Lower leg skin (tissue), 3 donors: ENCODE measurements around the gene UQCRHL.
"Not testable (repeated sequence)": the region's sequence is repeated elsewhere in the genome, so short reads cannot be mapped to it uniquely, and the experiment has no call there.

Source experiments
- CTCF ChIP-seq, 3 donors: fragments of 450-650 bp; IDR thresholded peaks; one replicate each; pipeline ENCODE4 v1.5.1; 2016; ENCODE audit warnings: antibody characterized with exemption in 3 of 3, mild to moderate bottlenecking in 3 of 3, moderate library complexity in 2 of 3
- POLR2A ChIP-seq, 2 donors: fragments of 450-650 bp; IDR thresholded peaks; one replicate each; pipeline ENCODE4 v1.6.1; 2016 to 2017; ENCODE audit warnings: antibody characterized with exemption in 2 of 2, mild to moderate bottlenecking in 1 of 2, moderate library complexity in 1 of 2

DNA sequence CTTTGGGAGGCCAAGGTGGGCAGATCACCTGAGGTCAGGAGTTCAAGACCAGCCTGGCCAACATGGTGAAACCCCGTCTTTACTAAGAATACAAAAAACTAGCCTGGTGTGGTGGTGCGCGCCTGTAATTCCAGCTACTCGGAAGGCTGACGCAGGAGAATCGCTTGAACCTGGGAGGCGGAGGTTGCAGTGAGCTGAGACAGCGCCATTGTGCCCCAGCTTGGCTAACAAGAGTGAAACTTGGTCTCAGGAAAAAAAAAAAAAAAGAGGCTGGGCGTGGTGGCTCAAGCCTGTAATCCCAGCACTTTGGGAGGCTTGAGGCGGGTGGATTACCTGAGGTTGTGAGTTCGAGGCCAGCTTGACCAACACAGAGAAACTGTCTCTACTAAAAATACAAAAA, 38.6 kb upstream of the UQCRHL start:
- not testable (repeated sequence) for TF ChIP-seq CTCF, POLR2A (IDR thresholded peaks at IDR 0.05)
